ENCODE measurements around the gene BRICD5. TPM values are rescaled to one million over a fixed set of nuclear protein-coding genes. Genes with fewer than 3 reads are reported as not detected.
A peak's percentile ranks its signal among the peaks of the same experiment; 100 is the strongest.
"Not testable (repeated sequence)": the region's sequence is repeated elsewhere in the genome, so short reads cannot be mapped to it uniquely, and the experiment has no call there.

The BRICD5 gene
- total and polyA plus RNA-seq, 5 donors = 3.4 to 11.0 (median 7.3) TPM

DNA sequence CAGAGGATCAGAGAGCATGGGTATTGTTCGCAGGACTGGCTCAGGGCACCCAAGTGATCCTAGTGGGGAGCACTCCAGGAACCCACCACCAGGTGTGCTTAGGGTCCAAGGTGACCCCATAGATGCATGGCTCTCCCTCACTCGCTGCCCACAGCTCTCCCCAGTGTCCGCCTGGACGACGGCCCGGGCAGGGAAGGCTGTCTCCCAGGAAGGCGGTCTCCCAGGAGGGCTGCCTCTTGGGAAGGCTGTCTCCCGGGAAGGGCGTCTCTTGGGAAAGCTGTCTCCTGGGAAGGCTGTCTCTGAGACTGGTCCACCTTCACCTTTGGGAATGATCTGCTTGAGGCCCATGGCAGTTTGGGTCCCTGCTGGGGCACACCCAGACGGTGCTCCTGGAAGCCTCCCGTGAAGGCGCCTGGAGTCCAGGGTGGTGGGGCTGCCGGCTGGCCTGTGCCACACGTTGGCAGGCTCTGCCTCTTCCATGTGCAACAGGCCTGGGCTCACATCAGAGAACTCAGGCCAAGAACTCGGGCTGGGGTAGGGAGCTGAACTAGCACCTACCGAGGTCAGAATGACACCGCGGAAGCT is 35.7 kb upstream of the BRICD5 start:
- Histone ChIP-seq H3K9me3 (ENCODE audit: control insufficient read depth, low read length) (no peaks in the 10 kb centered on the region), H3K4me3 (ENCODE audit: low read length) (no peak overlapping the region), H3K4me1 (ENCODE audit: control insufficient read depth, insufficient read depth, low read length) (peaks cover 3% of the 10 kb centered on the region), H3K27ac (ENCODE audit: low read length) (no peak overlapping the region), H3K27me3 (ENCODE audit: control insufficient read depth, insufficient read depth) (no peaks in the 10 kb centered on the region)
- 87% methylated on average over 18 of the region's 18 CpGs for WGBS
- intact Hi-C loops (cut with DNase I) = no loop called here
- peak in 2 of 3 donors; percentile 4 to 49 for DNase-seq
- ATAC-seq = no peak

DNA sequence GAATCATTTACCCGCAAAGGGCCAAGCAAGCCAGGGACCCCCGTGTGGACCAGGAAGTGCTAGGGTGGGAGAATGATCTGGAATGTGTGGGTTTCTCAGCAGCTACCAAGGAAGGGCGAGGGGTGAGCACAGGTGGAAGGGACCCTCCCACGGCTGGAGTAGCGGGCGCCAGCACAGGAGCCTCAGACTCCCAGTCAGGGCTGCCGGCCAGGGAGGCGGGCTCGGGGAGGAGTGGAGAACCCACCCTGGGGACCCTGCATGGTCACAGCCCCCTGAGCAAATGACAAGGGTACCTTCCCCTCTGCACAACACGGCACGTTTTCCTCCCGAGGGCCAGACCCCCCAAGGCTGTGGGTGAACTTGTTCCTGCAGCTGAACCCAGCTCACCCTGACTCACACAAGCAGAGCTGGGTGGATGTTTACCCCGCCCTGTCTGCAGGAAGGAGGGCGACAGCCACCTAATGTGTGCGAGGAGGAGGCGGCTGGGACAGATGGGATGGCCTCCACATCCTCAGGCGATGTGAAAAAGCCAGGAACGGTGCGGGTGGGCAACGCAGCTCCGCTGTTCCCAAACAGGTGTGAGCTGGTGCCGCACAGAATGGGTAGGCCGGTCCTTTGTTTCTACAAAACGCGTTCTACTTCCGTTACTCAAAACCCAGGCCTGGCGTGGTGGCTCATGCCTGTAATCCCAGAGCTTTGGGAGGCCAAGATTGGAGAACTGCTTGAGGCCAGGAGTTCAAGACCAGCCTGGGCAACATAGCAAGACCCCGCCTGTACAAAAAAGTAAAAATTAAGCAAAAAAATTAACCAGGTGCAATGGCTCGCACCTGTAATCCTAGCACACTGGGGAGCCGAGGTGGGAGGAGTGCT is 34.5 kb upstream of the BRICD5 start:
- intact Hi-C loops (cut with DNase I) = no loop called here
- Histone ChIP-seq H3K27me3 (ENCODE audit: control insufficient read depth, insufficient read depth) (no peaks in the 10 kb centered on the region), H3K4me3 (ENCODE audit: low read length) (no peak overlapping the region), H3K27ac (ENCODE audit: low read length) (no peak overlapping the region), H3K4me1 (ENCODE audit: control insufficient read depth, insufficient read depth, low read length) (no peaks in the 10 kb centered on the region), H3K9me3 (ENCODE audit: control insufficient read depth, low read length) (no peaks in the 10 kb centered on the region)
- ATAC-seq (no peak), DNase-seq (peak; percentile 7 to 52 (median 28))
- WGBS = 94% methylated on average over 30 of the region's 30 CpGs

DNA sequence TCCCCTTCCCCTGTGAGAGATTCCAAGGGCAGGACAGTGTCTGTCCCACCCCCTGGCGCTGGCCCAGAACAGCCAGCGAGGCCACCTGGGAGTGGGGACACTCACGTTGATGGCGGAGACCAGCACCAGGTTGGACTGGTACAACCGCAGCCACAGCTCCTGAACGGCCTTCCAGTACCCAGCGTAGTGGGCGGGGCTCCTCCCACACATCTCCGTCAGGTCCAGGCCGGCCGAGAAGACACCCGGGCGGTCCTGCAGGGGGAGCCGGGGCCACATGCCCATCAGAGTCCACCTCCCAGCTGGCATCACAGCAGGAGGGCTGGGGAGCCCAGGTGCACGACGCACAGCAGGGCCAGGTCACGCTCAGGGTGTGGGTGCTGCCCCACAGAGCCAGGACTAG is 33.6 kb upstream of the BRICD5 start:
- intact Hi-C loops (cut with DNase I) = no loop called here
- Histone ChIP-seq H3K27me3 (ENCODE audit: control insufficient read depth, insufficient read depth) (no peaks in the 10 kb centered on the region), H3K27ac (ENCODE audit: low read length) (no peak overlapping the region), H3K4me1 (ENCODE audit: control insufficient read depth, insufficient read depth, low read length) (no peaks in the 10 kb centered on the region), H3K9me3 (ENCODE audit: control insufficient read depth, low read length) (no peaks in the 10 kb centered on the region), H3K4me3 (ENCODE audit: low read length) (no peak overlapping the region)
- peak; percentile 11 to 61 (median 61) for DNase-seq
- peak; percentile 4 to 6 for ATAC-seq
- 74% methylated on average over 17 of the region's 17 CpGs for WGBS

- 96% methylated on average over 11 of the region's 11 CpGs for WGBS
- ATAC-seq = peak; percentile 4 to 7
- H3K4me3 ChIP-seq (ENCODE audit: low read length) = no peak overlapping the region
- H3K4me1 ChIP-seq (ENCODE audit: control insufficient read depth, insufficient read depth, low read length) = no peaks in the 10 kb centered on the region
- no peaks in the 10 kb centered on the region for H3K27me3 ChIP-seq (ENCODE audit: control insufficient read depth, insufficient read depth)
- H3K9me3 ChIP-seq (ENCODE audit: control insufficient read depth, low read length) = no peaks in the 10 kb centered on the region
- intact Hi-C loops (cut with DNase I) = no loop called here
- no peak overlapping the region for H3K27ac ChIP-seq (ENCODE audit: low read length)
- peak; percentile 13 to 42 (median 17) for DNase-seq
Observed at GRCh38 chr16:2243781-2244180, 33.1 kb upstream of the BRICD5 start.

DNA sequence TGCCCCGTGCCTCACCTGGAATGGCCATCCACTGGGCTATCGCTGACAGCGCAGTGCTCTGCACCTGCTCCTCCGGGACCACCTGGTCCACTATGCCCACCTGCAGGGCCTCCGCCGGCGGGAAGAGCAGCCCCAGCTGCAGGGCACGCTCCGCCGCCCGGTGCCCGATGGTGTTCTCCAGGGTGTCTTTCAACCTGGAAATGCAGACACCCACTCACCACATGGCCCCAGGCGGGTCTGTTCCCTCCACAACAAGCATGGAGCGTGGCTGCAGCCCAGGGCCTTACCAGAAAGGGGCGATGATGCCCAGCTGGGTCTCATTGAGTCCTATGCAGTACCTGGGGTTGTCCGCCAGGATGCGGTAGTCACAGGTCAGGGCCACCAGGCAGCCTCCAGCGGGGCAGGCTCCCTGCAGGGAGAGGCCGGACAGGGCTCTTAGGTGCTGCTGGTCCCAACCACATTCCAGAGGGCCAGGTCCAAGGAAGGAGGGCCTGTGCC is 32.4 kb upstream of the BRICD5 start:
- DNase-seq (peak; percentile 11 to 42 (median 18)), ATAC-seq (no peak)
- intact Hi-C loops (cut with DNase I) = no loop called here
- H3K27me3 ChIP-seq (ENCODE audit: control insufficient read depth, insufficient read depth) = no peaks in the 10 kb centered on the region
- 93% methylated on average over 19 of the region's 19 CpGs for WGBS
- H3K4me1 ChIP-seq (ENCODE audit: control insufficient read depth, insufficient read depth, low read length) = no peaks in the 10 kb centered on the region
- H3K4me3 ChIP-seq (ENCODE audit: low read length) = no peak overlapping the region
- H3K27ac ChIP-seq (ENCODE audit: low read length) = no peak overlapping the region
- no peaks in the 10 kb centered on the region for H3K9me3 ChIP-seq (ENCODE audit: control insufficient read depth, low read length)

GRCh38 chr16:2242598-2242997 is 31.9 kb upstream of the BRICD5 start:
- ATAC-seq (no peak), DNase-seq (peak in 1 of 3 donors; percentile 47)
- H3K27ac ChIP-seq (ENCODE audit: low read length) = no peak overlapping the region
- H3K4me1 ChIP-seq (ENCODE audit: control insufficient read depth, insufficient read depth, low read length) = no peaks in the 10 kb centered on the region
- 71% methylated on average over 11 of the region's 11 CpGs for WGBS
- no peaks in the 10 kb centered on the region for H3K27me3 ChIP-seq (ENCODE audit: control insufficient read depth, insufficient read depth)
- H3K9me3 ChIP-seq (ENCODE audit: control insufficient read depth, low read length) = no peaks in the 10 kb centered on the region
- no peak overlapping the region for H3K4me3 ChIP-seq (ENCODE audit: low read length)
- intact Hi-C loops (cut with DNase I) = no loop called here

DNA sequence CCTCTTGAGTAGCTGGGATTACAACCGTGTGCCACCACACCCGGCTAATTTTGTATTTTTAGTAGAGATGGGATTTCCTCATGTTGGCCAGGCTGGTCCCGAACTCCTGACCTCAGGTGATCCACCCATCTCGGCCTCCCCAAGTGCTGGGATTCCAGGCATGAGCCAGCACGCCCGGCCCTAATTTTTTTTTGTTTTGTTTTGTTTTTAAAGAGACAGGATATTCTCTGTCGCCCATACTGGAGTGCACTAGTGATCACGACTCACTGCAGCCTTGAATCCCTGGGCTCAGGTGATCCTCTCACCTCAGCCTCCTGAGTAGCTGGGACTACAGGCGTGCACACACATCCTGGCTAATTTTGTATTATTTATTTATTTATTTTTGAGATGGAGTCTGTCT is 29.7 kb upstream of the BRICD5 start:
- ATAC-seq; intact Hi-C loops (cut with DNase I): not testable (repeated sequence)

GRCh38 chr16:2238838-2239675 is 28.4 kb upstream of the BRICD5 start:
- intact Hi-C loops (cut with DNase I) = no loop called here
- Histone ChIP-seq H3K4me3 (ENCODE audit: low read length) (no peak overlapping the region), H3K4me1 (ENCODE audit: control insufficient read depth, insufficient read depth, low read length) (peaks cover 3% of the 10 kb centered on the region), H3K9me3 (ENCODE audit: control insufficient read depth, low read length) (no peaks in the 10 kb centered on the region), H3K27me3 (ENCODE audit: control insufficient read depth, insufficient read depth) (no peaks in the 10 kb centered on the region), H3K27ac (ENCODE audit: low read length) (no peak overlapping the region)
- DNase-seq = peak in 1 of 3 donors; percentile 34
- WGBS = 79% methylated on average over 15 of the region's 15 CpGs
- ATAC-seq = peak in 1 of 2 donors; percentile 1

More for the DNA sequence above, 29.7 kb upstream of the BRICD5 start:
- H3K27ac ChIP-seq (ENCODE audit: low read length); H3K4me3 ChIP-seq (ENCODE audit: low read length); H3K4me1 ChIP-seq (ENCODE audit: control insufficient read depth, insufficient read depth, low read length); DNase-seq; H3K9me3 ChIP-seq (ENCODE audit: control insufficient read depth, low read length); H3K27me3 ChIP-seq (ENCODE audit: control insufficient read depth, insufficient read depth): not testable (repeated sequence)
- WGBS = 67% methylated on average over 9 of the region's 9 CpGs

- ATAC-seq (peak; percentile 6 to 8), DNase-seq (no peak)
- Histone ChIP-seq H3K27me3 (ENCODE audit: control insufficient read depth, insufficient read depth) (no peaks in the 10 kb centered on the region), H3K9me3 (ENCODE audit: control insufficient read depth, low read length) (no peaks in the 10 kb centered on the region), H3K27ac (ENCODE audit: low read length) (no peak overlapping the region), H3K4me3 (ENCODE audit: low read length) (no peak overlapping the region), H3K4me1 (ENCODE audit: control insufficient read depth, insufficient read depth, low read length) (peaks cover 3% of the 10 kb centered on the region)
- WGBS = 60% methylated on average over 18 of the region's 18 CpGs
- intact Hi-C loops (cut with DNase I) = no loop called here
Observed at GRCh38 chr16:2238150-2238837, 27.6 kb upstream of the BRICD5 start.

DNA sequence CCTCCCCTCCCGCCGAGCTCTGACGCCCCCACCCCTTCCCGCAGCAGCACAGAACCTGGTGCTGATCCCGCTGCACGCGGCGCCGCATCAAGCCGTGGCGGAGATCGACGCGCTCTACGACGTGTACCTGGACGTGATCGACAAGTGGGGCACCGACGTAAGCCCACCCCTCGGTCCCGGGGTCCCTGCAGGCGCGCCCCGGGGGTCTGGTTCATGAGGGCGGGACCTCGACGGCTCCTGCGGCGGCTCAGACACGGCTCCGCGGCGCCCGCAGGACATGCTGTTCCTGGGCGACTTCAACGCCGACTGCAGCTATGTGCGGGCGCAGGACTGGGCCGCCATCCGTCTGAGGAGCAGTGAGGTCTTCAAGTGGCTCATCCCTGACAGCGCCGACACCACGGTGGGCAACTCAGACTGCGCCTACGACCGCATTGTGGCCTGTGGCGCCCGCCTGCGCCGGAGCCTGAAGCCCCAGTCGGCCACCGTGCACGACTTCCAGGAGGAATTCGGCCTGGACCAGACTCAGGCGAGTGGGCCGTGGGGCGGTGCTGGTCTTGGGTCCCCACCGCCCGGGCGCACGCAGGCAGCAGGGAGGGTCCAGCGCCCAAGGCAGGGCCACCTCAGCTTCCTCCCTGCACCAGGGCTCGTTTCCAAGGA is 27.0 kb upstream of the BRICD5 start:
- no peaks in the 10 kb centered on the region for H3K9me3 ChIP-seq (ENCODE audit: control insufficient read depth, low read length)
- no peaks in the 10 kb centered on the region for H3K27me3 ChIP-seq (ENCODE audit: control insufficient read depth, insufficient read depth)
- H3K4me1 ChIP-seq (ENCODE audit: control insufficient read depth, insufficient read depth, low read length) = peaks cover 3% of the 10 kb centered on the region
- WGBS = 14% methylated on average over 65 of the region's 65 CpGs
- peak; percentile 13 to 22 for ATAC-seq
- no peak overlapping the region for H3K4me3 ChIP-seq (ENCODE audit: low read length)
- H3K27ac ChIP-seq (ENCODE audit: low read length) = no peak overlapping the region
- peak in 1 of 3 donors; percentile 69 for DNase-seq
- intact Hi-C loops (cut with DNase I) = no loop called here
